ENCODE results near the gene ACVR1.
"Not testable (repeated sequence)": the region's sequence is repeated elsewhere in the genome, so short reads cannot be mapped to it uniquely, and the experiment has no call there.

Gene ACVR1

GRCh38 chr2:157748371-157749142 is 127.6 kb downstream of the ACVR1 start:
- no peak for DNase-seq

- DNase-seq = no peak
Observed at GRCh38 chr2:157747695-157748370, 128.3 kb downstream of the ACVR1 start.

GRCh38 chr2:157747280-157747679 is 128.8 kb downstream of the ACVR1 start:
- no peak for DNase-seq

- DNase-seq = no peak
Observed at GRCh38 chr2:157746234-157746950, 129.7 kb downstream of the ACVR1 start.

- DNase-seq = no peak
Observed at GRCh38 chr2:157744571-157745076, 131.5 kb downstream of the ACVR1 start.

GRCh38 chr2:157743051-157743450 is 133.1 kb downstream of the ACVR1 start:
- no peak for DNase-seq

GRCh38 chr2:157741819-157742484 is 134.2 kb downstream of the ACVR1 start:
- no peak for DNase-seq

GRCh38 chr2:157737656-157738055 is 138.5 kb downstream of the ACVR1 start:
- DNase-seq = no peak

- DNase-seq = no peak
Observed at GRCh38 chr2:157735532-157735931, 140.6 kb downstream of the ACVR1 start.

- no peak for DNase-seq
Observed at GRCh38 chr2:157733263-157733662, 142.9 kb downstream of the ACVR1 start.

- DNase-seq = no peak
Observed at GRCh38 chr2:157732596-157732995, 143.5 kb downstream of the ACVR1 start.

GRCh38 chr2:157727693-157728092 is 148.4 kb downstream of the ACVR1 start:
- no peak for DNase-seq

GRCh38 chr2:157726946-157727345 is 149.2 kb downstream of the ACVR1 start:
- no peak for DNase-seq

- no peak for DNase-seq
Observed at GRCh38 chr2:157725846-157726245, 150.3 kb downstream of the ACVR1 start.

GRCh38 chr2:157722580-157723234 is 153.4 kb downstream of the ACVR1 start:
- no peak for DNase-seq

- DNase-seq = no peak
Observed at GRCh38 chr2:157720504-157720903, 155.6 kb downstream of the ACVR1 start.

- DNase-seq = not testable (repeated sequence)
Observed at GRCh38 chr2:157704653-157705052, 171.5 kb downstream of the ACVR1 start.

- DNase-seq = not testable (repeated sequence)
Observed at GRCh38 chr2:157704148-157704547, 172.0 kb downstream of the ACVR1 start.

- no peak for DNase-seq
Observed at GRCh38 chr2:157699806-157700205, 176.3 kb downstream of the ACVR1 start.

- no peak for DNase-seq
Observed at GRCh38 chr2:157699009-157699408, 177.1 kb downstream of the ACVR1 start.

GRCh38 chr2:157698430-157698829 is 177.7 kb downstream of the ACVR1 start:
- DNase-seq = no peak

- no peak for DNase-seq
Observed at GRCh38 chr2:157696036-157696435, 180.1 kb downstream of the ACVR1 start.

All from activated CD8-positive, alpha-beta memory T cell treated with anti-CD3 and anti-CD28 coated beads for 24 hours (primary cell).